Cardiac muscle cell (in vitro differentiated cells and primary cell): ENCODE results near the gene SCGB3A2. TPM values are rescaled to one million over a fixed set of nuclear protein-coding genes. Genes with fewer than 3 reads are reported as not detected.

ENCODE experiments used
- DNase-seq, 2 donors: peaks; one replicate each; pipeline versions ENCODE4 v3.0.0 to v3.0.0-alpha.2; 2010 to 2017; ENCODE audit warnings: low read depth in 1 of 2, low spot score in 1 of 2
- H3K27ac ChIP-seq: fragments of 200-600 bp; sonication (generic); 2 replicates; pipeline ENCODE4 v1.5.1; 2016
- H3K27me3 ChIP-seq: fragments of 200-600 bp; sonication (generic); 2 replicates; pipeline ENCODE4 v1.6.0; 2016; ENCODE audit warnings: control low read depth
- H3K36me3 ChIP-seq: fragments of 200-600 bp; sonication (generic); 2 replicates; pipeline ENCODE4 v1.5.1; 2016; ENCODE audit warnings: control low read depth
- H3K4me1 ChIP-seq: fragments of 200-600 bp; sonication (generic); 2 replicates; pipeline ENCODE4 v1.8.1; 2017; ENCODE audit warnings: low read depth, mild to moderate bottlenecking, mixed run types
- H3K4me3 ChIP-seq: fragments of 200-600 bp; sonication (generic); 2 replicates; pipeline ENCODE4 v1.5.1; 2016; ENCODE audit warnings: mild to moderate bottlenecking
- H3K9me3 ChIP-seq: fragments of 200-600 bp; sonication (generic); 2 replicates; pipeline ENCODE4 v1.5.1; 2017; ENCODE audit warnings: low read depth, mild to moderate bottlenecking, control low read depth
- CTCF ChIP-seq: IDR thresholded peaks from 2 replicates; pipeline ENCODE4 v1.5.1; 2012; ENCODE audit warnings: low read depth, mild to moderate bottlenecking, low read length
- polyA plus RNA-seq: library from polyadenylated mRNA; unstranded; fragments of >200 nt; fragmentation: Nextera tagmentation; extraction: Ambion mirVana; gene quantifications from 2 replicates; pipeline ENCODE4 v1.2.1, GENCODE V29; 2016
- total RNA-seq: library from RNA; depleted of rRNA; stranded (reverse); fragments of >200 nt; gene quantifications from 2 replicates; pipeline ENCODE4 v1.2.3, GENCODE V29; 2016

The SCGB3A2 gene
- total and polyA plus RNA-seq, 2 experiments from 2014 or later: 0.37 TPM; not detected in 1

DNA sequence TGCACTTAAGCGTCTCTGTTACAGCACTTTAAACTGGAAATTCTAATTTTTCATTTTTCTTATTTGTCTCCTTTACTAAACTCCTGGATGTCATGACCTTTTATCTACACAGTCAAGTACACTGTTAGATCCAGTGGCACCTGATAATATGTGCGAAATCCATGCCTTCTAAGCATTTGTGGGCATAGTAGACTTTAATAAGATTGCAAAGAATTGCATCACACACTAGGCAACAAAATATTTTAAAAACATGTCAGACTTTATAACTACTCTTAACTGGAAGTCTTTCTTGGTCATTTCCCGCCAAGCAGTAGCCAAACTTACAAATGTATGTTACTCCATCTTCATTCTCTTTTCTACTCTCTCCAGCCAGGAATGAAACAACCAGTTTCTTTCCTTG is 42.1 kb upstream of the SCGB3A2 start:
- no peak for DNase-seq
- Histone ChIP-seq H3K27me3 (no peaks in the 10 kb centered on the region), H3K4me1 (peaks cover 10% of the 10 kb centered on the region), H3K27ac (no peak overlapping the region), H3K36me3 (no peaks in the 10 kb centered on the region), H3K9me3 (no peaks in the 10 kb centered on the region), H3K4me3 (no peak overlapping the region)
- no peak for TF ChIP-seq CTCF

DNA sequence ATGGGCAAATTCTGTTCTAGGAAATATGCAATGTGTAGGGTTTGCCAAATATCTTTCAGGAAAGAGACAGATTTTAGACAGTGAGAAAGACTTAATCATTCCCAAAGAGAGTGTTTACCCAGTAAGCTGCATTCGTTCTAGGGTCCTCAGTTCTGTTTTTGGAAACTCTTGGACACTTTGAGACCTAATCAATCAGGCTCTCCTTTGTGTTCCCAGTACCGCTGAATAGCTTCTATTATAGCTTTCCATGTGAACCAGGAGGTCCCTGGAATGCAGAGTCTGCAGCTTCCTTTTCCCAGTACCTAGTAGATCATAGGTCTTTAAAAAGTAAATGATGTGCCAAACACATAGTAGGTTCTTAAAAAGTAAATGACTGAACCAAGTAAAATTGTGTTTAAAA is 35.6 kb upstream of the SCGB3A2 start:
- H3K36me3 ChIP-seq: no peaks in the 10 kb centered on the region
- H3K27ac ChIP-seq: no peak overlapping the region
- TF ChIP-seq CTCF: no peak
- DNase-seq: peak in 1 of 2 donors; percentile 3
- no peaks in the 10 kb centered on the region for H3K9me3 ChIP-seq
- H3K27me3 ChIP-seq: no peaks in the 10 kb centered on the region
- peaks cover 19% of the 10 kb centered on the region for H3K4me1 ChIP-seq
- H3K4me3 ChIP-seq: no peak overlapping the region

DNA sequence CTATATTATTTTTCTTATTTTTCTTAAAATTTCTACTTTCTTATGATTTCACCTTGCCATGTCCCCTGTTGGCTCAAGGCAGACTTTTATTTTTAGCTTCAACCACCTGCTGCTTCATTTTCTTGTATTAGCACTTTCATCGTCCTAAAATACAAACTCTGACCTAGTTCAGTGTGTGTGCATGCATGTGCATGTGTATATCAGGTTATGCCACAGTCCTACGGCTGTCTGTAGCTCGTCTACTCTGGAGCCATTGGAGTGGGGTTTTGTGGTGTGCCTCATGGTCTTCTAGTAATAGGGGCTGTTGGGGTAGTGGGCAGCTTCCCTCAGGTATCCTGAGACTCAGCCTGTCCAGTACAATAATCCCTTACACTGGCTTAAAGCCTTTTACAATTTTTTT is 33.7 kb upstream of the SCGB3A2 start:
- H3K9me3 ChIP-seq: no peaks in the 10 kb centered on the region
- no peaks in the 10 kb centered on the region for H3K36me3 ChIP-seq
- peaks cover 23% of the 10 kb centered on the region for H3K4me1 ChIP-seq
- no peak overlapping the region for H3K27ac ChIP-seq
- no peak for TF ChIP-seq CTCF
- DNase-seq: no peak
- no peak overlapping the region for H3K4me3 ChIP-seq
- no peaks in the 10 kb centered on the region for H3K27me3 ChIP-seq

DNA sequence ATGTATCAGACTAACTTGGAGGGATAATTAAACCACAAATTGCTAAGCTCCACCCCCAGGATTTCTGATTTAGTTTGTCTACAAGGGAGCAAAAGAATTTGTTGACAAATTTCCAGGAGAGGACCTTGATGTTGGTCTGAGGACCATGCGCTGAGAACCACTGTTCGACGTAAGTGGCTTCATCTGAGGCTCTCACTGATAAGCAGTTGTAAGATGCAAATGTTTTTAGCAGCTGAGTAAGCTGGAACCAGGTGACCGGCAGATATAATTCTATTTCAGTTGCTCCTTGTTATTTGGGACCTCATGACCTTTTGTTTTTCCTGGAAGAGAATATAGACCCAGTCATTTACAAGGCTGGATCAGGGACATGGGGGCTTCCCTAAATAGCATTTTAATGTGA is 32.9 kb upstream of the SCGB3A2 start:
- H3K4me1 ChIP-seq: peaks cover 23% of the 10 kb centered on the region
- no peak for TF ChIP-seq CTCF
- no peak overlapping the region for H3K4me3 ChIP-seq
- H3K27me3 ChIP-seq: no peaks in the 10 kb centered on the region
- no peaks in the 10 kb centered on the region for H3K9me3 ChIP-seq
- H3K27ac ChIP-seq: no peak overlapping the region
- DNase-seq: peak in 1 of 2 donors; percentile 35
- H3K36me3 ChIP-seq: no peaks in the 10 kb centered on the region

GRCh38 chr5:147849226-147849625 is 29.3 kb upstream of the SCGB3A2 start:
- Histone ChIP-seq H3K27ac (no peak overlapping the region), H3K36me3 (no peaks in the 10 kb centered on the region), H3K4me1 (peaks cover 18% of the 10 kb centered on the region), H3K4me3 (no peak overlapping the region), H3K9me3 (no peaks in the 10 kb centered on the region), H3K27me3 (no peaks in the 10 kb centered on the region)
- DNase-seq: no peak
- TF ChIP-seq CTCF: no peak

GRCh38 chr5:147851578-147851977 is 26.9 kb upstream of the SCGB3A2 start:
- Histone ChIP-seq H3K36me3 (no peaks in the 10 kb centered on the region), H3K9me3 (no peaks in the 10 kb centered on the region), H3K27ac (no peak overlapping the region), H3K4me1 (peaks cover 4% of the 10 kb centered on the region), H3K4me3 (no peak overlapping the region), H3K27me3 (no peaks in the 10 kb centered on the region)
- no peak for DNase-seq
- no peak for TF ChIP-seq CTCF
